ENCODE results near the gene STRADA. TPM values are rescaled to one million over a fixed set of nuclear protein-coding genes. Genes with fewer than 3 reads are reported as not detected.

Gene STRADA
- total RNA-seq, 3 donors from 2014 or later: 29.1 to 34.0 (median 29.6) TPM

DNA sequence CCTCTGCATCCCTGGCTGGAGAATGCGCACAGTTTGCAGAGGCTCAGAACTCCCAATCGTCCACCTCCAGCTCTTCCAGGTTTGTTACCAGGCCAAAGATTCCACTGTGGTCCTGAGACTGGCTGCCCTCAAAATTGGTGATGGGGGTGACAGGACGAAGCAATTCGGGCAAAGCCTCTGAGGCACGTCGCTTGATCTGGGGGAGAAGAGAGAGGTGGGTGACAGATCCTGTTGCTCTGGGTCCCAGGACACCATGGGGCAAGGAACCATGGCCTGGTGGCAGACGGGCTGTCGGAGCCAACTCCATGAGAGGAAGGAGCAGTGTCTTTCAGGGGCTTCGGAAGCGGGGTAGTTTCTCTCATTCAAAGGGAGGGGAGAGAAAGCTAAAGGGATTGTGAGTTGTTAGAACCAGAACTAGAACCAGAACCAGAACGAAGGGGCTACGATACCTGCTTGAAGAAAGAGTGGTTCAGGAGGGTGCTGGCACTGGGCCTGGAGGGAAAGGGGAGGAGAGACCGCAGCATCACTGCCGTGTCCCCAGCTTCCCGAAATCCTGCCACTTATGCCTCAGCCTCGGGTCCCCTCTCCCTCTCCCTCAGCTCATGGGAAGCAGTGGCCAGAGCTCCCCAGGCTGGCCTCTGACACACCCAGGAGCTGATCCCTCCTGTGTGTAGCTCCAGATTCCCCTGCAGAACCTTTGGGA is 37.9 kb downstream of the STRADA start:
- ATAC-seq (no peak), DNase-seq (no peak)
- H3K9me3 ChIP-seq: no peaks in the 10 kb centered on the region
- intact Hi-C loops (cut with DNase I, micrococcal nuclease): no loop called here
- peaks cover 7% of the 10 kb centered on the region for H3K4me1 ChIP-seq (ENCODE audit: low read depth)
- no peaks in the 10 kb centered on the region for H3K36me3 ChIP-seq (ENCODE audit: low read depth)
- H3K4me3 ChIP-seq: no peak overlapping the region
- TF ChIP-seq, protein P1, sequence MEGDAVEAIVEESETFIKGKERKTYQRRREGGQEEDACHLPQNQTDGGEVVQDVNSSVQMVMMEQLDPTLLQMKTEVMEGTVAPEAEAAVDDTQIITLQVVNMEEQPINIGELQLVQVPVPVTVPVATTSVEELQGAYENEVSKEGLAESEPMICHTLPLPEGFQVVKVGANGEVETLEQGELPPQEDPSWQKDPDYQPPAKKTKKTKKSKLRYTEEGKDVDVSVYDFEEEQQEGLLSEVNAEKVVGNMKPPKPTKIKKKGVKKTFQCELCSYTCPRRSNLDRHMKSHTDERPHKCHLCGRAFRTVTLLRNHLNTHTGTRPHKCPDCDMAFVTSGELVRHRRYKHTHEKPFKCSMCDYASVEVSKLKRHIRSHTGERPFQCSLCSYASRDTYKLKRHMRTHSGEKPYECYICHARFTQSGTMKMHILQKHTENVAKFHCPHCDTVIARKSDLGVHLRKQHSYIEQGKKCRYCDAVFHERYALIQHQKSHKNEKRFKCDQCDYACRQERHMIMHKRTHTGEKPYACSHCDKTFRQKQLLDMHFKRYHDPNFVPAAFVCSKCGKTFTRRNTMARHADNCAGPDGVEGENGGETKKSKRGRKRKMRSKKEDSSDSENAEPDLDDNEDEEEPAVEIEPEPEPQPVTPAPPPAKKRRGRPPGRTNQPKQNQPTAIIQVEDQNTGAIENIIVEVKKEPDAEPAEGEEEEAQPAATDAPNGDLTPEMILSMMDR (IDR thresholded peaks at IDR 0.05): no peak

DNA sequence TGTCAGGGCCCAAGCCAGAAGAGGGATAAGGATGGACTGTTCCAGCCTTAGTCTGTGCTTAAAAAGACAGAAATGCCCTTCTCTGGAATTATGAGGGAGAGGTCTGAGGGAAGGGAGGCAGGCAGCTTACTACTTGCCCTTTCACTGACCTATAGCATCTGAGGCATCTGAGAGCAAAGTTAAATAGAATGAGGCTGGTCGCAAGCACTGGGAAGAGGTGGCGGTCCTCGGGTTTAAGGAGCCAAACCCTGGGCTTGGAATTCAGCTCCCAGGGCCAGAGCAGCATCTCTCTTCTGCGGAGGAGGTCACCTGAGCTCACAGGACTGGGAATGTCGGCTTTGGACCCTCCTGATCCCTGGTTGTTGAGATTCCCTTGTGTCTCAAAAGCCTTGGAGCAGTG is 38.6 kb downstream of the STRADA start:
- intact Hi-C loops (cut with DNase I, micrococcal nuclease): no loop called here
- TF ChIP-seq, protein P1 (IDR thresholded peaks at IDR 0.05): no peak
- peaks cover 14% of the 10 kb centered on the region for H3K4me1 ChIP-seq (ENCODE audit: low read depth)
- no peaks in the 10 kb centered on the region for H3K36me3 ChIP-seq (ENCODE audit: low read depth)
- DNase-seq: no peak
- H3K9me3 ChIP-seq: no peaks in the 10 kb centered on the region
- no peak overlapping the region for H3K4me3 ChIP-seq
- no peak for ATAC-seq

DNA sequence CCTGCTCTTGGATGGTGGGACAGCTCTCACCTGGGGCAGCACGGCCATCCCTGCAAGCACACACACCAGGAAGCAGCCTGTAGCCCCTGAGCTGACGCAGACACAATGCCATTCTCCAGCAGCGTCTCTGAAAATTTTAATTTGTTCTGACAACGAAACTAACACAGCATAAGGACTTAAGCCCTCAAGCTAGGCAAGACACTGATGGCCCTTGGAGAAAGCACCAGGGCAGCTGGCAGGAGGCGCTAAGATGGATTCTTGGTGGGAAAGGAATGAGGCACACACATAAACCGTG is 38.9 kb downstream of the STRADA start:
- Histone ChIP-seq H3K36me3 (ENCODE audit: low read depth) (no peaks in the 10 kb centered on the region), H3K4me1 (ENCODE audit: low read depth) (peaks cover 15% of the 10 kb centered on the region), H3K4me3 (no peak overlapping the region), H3K9me3 (no peaks in the 10 kb centered on the region)
- no peak for DNase-seq
- intact Hi-C loops (cut with DNase I, micrococcal nuclease): no loop called here
- no peak for ATAC-seq
- TF ChIP-seq, protein P1 (IDR thresholded peaks at IDR 0.05): no peak

DNA sequence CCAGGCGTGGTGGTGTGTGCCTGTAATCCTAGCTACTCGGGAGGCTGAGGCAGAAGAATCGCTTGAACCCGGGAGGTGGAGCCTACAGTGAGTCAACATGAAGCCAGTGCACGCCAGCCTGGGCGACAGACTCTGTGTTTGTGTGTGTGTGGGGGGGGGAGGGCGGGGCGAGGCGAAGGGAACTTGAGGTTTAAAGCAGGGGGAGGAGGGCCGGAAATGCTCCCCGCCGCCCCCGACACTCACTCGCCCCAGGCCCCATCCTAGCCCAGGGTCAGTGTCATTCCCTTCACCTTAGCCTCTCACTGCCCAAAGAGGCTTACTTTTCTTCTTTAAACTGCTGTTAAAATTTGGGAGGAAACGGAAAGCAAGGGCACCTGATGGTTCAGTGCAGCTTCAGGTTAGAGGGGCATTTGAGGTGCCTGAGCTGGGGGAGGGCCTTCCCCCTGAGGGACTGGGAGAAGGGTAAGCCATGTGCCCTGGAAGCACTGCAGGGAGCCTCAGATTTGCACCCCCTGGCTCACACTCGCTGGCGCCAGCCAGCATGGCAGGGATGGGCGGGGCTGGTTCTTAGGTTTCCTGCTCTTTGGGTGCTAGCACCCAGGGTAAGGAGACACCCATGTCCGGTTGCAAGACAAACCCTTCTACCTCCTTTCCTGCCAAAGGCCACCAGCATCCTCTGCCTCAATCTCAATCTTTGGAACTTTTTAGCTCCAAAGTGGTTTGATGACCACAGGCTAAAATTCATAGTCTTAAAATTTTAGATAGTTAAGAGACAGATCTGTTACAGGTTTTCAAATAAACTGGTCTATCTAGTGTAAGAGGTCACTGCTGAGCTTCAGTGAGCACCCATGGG is 39.5 kb downstream of the STRADA start:
- Histone ChIP-seq H3K4me3 (no peak overlapping the region), H3K36me3 (ENCODE audit: low read depth) (no peaks in the 10 kb centered on the region), H3K4me1 (ENCODE audit: low read depth) (peaks cover 19% of the 10 kb centered on the region), H3K9me3 (no peaks in the 10 kb centered on the region)
- intact Hi-C loops (cut with DNase I, micrococcal nuclease): no loop called here
- TF ChIP-seq, protein P1 (IDR thresholded peaks at IDR 0.05): no peak
- peak; percentile 25 for ATAC-seq
- DNase-seq: peak; percentile 50 to 86 (median 53)

DNA sequence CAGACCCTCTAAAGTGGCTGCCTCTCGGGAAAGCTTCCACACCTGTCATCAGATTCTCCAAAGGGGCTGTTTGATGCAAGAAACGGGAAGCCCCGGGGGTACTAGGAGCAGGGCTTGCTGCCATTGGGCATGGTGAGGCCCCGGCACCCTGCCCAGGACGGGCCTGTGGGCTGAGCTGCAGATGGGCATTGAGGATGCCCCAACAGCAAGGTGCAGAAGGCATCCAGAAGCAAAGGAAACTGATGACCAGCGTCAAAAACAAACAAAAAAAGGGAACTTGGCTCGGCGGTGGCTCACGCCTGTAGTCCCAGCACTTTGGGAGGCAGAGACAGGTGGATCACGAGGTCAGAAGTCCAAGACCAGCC is 40.2 kb downstream of the STRADA start:
- H3K4me3 ChIP-seq: no peak overlapping the region
- H3K4me1 ChIP-seq (ENCODE audit: low read depth): peaks cover 19% of the 10 kb centered on the region
- DNase-seq: no peak
- H3K9me3 ChIP-seq: no peaks in the 10 kb centered on the region
- intact Hi-C loops (cut with DNase I, micrococcal nuclease): no loop called here
- no peaks in the 10 kb centered on the region for H3K36me3 ChIP-seq (ENCODE audit: low read depth)
- TF ChIP-seq, protein P1 (IDR thresholded peaks at IDR 0.05): no peak
- no peak for ATAC-seq

Data from mucosa of descending colon (tissue), 3 donors.